WERI-Rb-1 (cell line): ENCODE results near the gene ATP8A2.

Experiments used
- DNase-seq: peaks from one replicate; pipeline ENCODE4 v3.0.0-alpha.2; 2020
- H3K27ac ChIP-seq: fragments of 250-450 bp; sonication (Bioruptor Pico); 2 replicates; pipeline ENCODE4 v1.5.1; 2020; ENCODE audit warnings: mild to moderate bottlenecking, moderate library complexity
- H3K27me3 ChIP-seq: fragments of 250-450 bp; sonication (Bioruptor Pico); 2 replicates; pipeline ENCODE4 v1.5.1; 2021; ENCODE audit warnings: mild to moderate bottlenecking, low read depth, moderate library complexity; ENCODE audit not compliant: insufficient read depth, severe bottlenecking
- H3K36me3 ChIP-seq: fragments of 250-450 bp; sonication (Bioruptor Pico); 2 replicates; pipeline ENCODE4 v1.5.1; 2020; ENCODE audit warnings: mild to moderate bottlenecking, moderate library complexity
- H3K4me3 ChIP-seq: 2 replicates; pipeline ENCODE4 v1.5.1; 2011; ENCODE audit warnings: low read depth, mild to moderate bottlenecking, control low read depth, low read length
- H3K9me3 ChIP-seq: fragments of 250-450 bp; sonication (Bioruptor Pico); 2 replicates; pipeline ENCODE4 v1.5.1; 2021; ENCODE audit warnings: mild to moderate bottlenecking, moderate library complexity; ENCODE audit not compliant: severe bottlenecking
- TF ChIP-seq, protein P1 (sequence below): IDR thresholded peaks from 2 replicates; pipeline ENCODE4 v1.5.1; 2011; ENCODE audit warnings: low read depth, mild to moderate bottlenecking, control low read depth, inconsistent platforms, low read length

The ATP8A2 gene

DNA sequence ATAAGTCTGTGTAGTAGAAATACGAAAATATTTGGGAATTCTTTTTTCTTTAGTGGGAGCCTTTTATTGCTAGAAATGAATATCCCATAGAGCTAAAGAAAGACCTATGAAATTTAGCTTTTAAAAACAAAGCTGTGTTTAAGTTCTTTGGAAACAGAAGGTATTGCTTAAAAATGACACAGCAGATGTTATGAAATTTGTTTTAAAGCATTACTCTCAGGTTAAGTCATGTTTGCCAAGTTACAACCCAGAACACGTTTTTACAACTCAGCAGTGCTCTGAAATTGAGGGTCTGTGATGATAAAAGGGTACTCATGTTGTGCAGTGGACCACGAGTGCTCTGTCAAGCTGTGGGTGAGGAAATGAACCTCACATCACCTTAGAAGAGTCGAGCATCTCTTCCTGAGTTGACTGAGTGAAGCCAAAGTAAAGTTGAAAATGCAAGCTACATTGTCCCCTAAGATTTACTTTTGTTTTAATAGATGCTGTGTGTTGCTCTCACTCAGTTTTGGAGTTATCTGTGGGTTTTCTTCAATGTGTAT, 519.0 kb downstream of the ATP8A2 start:
- Histone ChIP-seq H3K27me3 (no peaks in the 10 kb centered on the region), H3K27ac (no peak overlapping the region), H3K36me3 (no peaks in the 10 kb centered on the region), H3K9me3 (no peaks in the 10 kb centered on the region), H3K4me3 (no peak overlapping the region)
- no peak for DNase-seq
- TF ChIP-seq, protein P1, sequence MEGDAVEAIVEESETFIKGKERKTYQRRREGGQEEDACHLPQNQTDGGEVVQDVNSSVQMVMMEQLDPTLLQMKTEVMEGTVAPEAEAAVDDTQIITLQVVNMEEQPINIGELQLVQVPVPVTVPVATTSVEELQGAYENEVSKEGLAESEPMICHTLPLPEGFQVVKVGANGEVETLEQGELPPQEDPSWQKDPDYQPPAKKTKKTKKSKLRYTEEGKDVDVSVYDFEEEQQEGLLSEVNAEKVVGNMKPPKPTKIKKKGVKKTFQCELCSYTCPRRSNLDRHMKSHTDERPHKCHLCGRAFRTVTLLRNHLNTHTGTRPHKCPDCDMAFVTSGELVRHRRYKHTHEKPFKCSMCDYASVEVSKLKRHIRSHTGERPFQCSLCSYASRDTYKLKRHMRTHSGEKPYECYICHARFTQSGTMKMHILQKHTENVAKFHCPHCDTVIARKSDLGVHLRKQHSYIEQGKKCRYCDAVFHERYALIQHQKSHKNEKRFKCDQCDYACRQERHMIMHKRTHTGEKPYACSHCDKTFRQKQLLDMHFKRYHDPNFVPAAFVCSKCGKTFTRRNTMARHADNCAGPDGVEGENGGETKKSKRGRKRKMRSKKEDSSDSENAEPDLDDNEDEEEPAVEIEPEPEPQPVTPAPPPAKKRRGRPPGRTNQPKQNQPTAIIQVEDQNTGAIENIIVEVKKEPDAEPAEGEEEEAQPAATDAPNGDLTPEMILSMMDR: no peak

DNA sequence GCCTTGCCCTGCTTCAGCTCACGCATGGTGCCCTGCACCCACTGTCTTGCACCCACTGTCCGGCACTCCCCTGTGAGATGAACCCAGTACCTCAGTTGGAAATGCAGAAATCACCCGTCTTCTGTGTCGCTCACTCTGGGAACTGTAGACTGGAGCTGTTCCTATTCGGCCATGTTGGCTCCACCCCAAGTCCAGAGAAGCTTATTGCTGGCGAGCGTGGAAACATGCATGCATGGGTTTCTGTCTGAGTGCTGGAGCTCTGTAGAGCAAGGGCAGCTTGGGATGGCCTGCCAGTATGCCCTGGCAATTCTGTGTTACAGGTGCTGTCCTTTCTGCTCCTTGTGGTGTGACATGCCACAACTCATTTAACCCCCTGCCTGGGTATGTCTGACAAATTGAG, 527.2 kb downstream of the ATP8A2 start:
- Histone ChIP-seq H3K4me3 (no peak overlapping the region), H3K9me3 (peaks cover 15% of the 10 kb centered on the region), H3K27ac (no peak overlapping the region), H3K36me3 (no peaks in the 10 kb centered on the region), H3K27me3 (no peaks in the 10 kb centered on the region)
- no peak for DNase-seq
- TF ChIP-seq, protein P1: no peak

DNA sequence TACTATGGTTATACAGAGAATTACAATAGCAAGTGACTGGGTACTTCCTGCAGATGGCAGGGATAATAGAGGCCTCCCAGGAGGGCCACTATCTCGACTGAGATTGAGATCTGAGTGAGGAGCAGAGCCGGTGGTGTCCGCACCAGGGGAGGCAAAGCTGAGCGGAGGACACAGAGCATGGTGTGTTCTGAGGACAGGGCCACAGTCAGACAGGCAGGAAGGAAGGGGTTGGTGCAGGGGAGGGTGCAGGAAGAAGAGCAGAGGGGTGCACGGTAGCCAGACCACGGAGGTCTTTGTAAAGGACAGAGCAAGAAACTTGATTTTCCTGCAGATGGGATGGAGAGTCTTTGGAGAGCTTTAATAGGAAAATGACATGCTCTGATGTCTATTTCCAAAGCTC, 527.7 kb downstream of the ATP8A2 start:
- Histone ChIP-seq H3K36me3 (no peaks in the 10 kb centered on the region), H3K9me3 (peaks cover 15% of the 10 kb centered on the region), H3K4me3 (no peak overlapping the region), H3K27me3 (no peaks in the 10 kb centered on the region), H3K27ac (no peak overlapping the region)
- TF ChIP-seq, protein P1: no peak
- DNase-seq: no peak

DNA sequence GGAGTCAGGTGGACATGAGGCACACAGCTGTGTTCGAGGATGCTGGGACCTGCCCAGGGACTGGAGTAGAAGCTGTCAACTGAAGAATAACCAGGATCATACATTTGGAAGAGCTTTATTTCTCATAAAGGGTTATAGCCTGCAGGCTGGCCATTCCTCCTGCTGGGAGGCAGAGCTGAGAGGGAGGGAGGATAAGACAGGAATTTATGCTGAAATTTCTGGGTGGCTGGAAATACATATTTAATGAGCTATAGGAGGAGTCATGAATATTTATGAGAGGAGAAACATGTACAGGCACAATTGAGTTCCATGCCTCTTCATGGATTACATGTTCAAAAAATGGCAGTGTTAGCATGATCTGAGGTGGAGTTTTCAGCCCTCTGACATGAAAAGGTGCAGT, 528.2 kb downstream of the ATP8A2 start:
- TF ChIP-seq, protein P1: no peak
- no peak for DNase-seq
- no peaks in the 10 kb centered on the region for H3K36me3 ChIP-seq
- H3K27ac ChIP-seq: no peak overlapping the region
- H3K4me3 ChIP-seq: no peak overlapping the region
- no peaks in the 10 kb centered on the region for H3K27me3 ChIP-seq
- peaks cover 15% of the 10 kb centered on the region for H3K9me3 ChIP-seq

DNA sequence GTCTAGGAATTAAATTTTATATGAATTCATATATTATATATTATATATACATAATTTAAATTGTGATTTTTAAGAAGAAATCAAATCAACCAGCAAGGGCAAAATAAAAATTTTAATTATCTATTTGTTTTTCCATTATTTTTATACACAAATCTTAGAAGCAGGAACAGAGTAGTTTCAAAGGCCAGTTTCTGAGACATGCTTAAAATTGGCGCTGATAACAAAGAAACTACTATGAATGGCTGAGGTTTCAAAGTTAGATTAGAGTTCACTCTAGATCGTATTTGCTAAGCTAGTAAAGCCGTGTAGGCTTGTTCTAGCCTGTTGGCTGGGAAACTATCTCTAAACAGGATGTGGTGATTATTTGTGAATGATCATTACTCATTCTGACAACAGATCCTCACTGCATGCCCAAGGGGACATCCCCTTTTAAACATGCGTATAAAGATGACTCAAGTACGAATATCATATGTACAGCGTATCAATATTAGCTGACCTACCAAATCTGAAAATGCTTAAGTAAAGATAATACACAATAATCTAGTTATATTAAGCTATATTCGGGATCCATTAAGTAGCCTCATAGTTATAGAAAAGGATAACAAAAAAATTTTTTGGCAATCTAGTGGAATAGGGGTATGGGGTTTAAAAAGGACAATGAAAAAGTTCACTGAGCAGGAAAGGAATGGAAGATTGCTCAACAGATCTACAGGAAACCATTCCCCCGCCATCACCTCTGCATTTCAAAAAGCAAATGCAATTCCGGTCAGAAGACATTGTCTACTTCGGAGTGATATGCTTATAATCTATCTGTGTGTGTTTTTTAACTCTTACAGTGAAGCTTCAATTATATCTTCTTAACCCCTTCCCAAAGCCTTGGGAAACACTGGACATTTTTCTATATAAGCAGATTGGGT, 529.9 kb downstream of the ATP8A2 start:
- no peak overlapping the region for H3K27ac ChIP-seq
- H3K9me3 ChIP-seq: peaks cover 15% of the 10 kb centered on the region
- no peak for DNase-seq
- no peaks in the 10 kb centered on the region for H3K36me3 ChIP-seq
- no peak overlapping the region for H3K4me3 ChIP-seq
- TF ChIP-seq, protein P1: no peak
- no peaks in the 10 kb centered on the region for H3K27me3 ChIP-seq
